SK-N-SH (cell line): ENCODE data around the gene CELF2. TPM values are rescaled to one million over a fixed set of nuclear protein-coding genes. Genes with fewer than 3 reads are reported as not detected.

Experiments
- CTCF ChIA-PET: fragments of 300-600, 350-600 bp; formaldehyde crosslinking; extraction: SDS; loops from one replicate; lab custom pipeline; 2021; lab: Yijun Ruan, JAX
- POLR2A ChIA-PET: fragments of 350-600 bp; sonication (Branson Sonifier 250); formaldehyde crosslinking; extraction: SDS; loops from one replicate; lab custom pipeline; 2020; ENCODE audit warnings: antibody characterized with exemption, inconsistent platforms; lab: Yijun Ruan, JAX
- DNase-seq: peaks from one replicate; pipeline ENCODE4 v3.0.0; 2012
- H2AFZ ChIP-seq: fragments of 200-600 bp; sonication (generic); 2 replicates; pipeline ENCODE4 v1.8.1; 2016; ENCODE audit warnings: antibody characterized with exemption, mild to moderate bottlenecking, low read depth
- H3F3A ChIP-seq: fragments of 200-600 bp; sonication (generic); replicated peaks from 2 replicates; pipeline ENCODE3; 2016; ENCODE audit warnings: antibody characterized with exemption, mild to moderate bottlenecking; ENCODE audit not compliant: insufficient read depth
- H3K27ac ChIP-seq, 2 experiments: fragments of 200-500 bp in 1 of 2; fragments of 200-600 bp in 1 of 2; sonication (Bioruptor generic) in 1 of 2; sonication (generic), shearing (Covaris generic) in 1 of 2; 2 replicates each; pipeline versions ENCODE4 v1.5.1 to v1.6.1; 2014 to 2016; ENCODE audit warnings: low read depth in 2 of 2, inconsistent platforms in 1 of 2, low read length in 1 of 2, mild to moderate bottlenecking in 1 of 2, mixed read lengths in 1 of 2
- H3K27me3 ChIP-seq: fragments of 200-600 bp; sonication (generic), shearing (Covaris generic); 2 replicates; pipeline ENCODE4 v1.6.1; 2016; ENCODE audit warnings: mixed run types; ENCODE audit not compliant: insufficient read depth
- H3K36me3 ChIP-seq, 2 experiments: fragments of 200-500 bp in 1 of 2; fragments of 200-600 bp in 1 of 2; sonication (Bioruptor generic) in 1 of 2; sonication (generic) in 1 of 2; replicated peaks in 1 of 2; 2 replicates each; pipeline versions ENCODE3 to v1.5.1; 2014 to 2016; ENCODE audit warnings: low read length in 1 of 2, mild to moderate bottlenecking in 1 of 2; ENCODE audit not compliant: insufficient read depth in 2 of 2, control insufficient read depth in 1 of 2
- H3K4me1 ChIP-seq, 2 experiments: fragments of 200-500 bp in 1 of 2; fragments of 200-600 bp in 1 of 2; sonication (Bioruptor generic) in 1 of 2; sonication (generic), shearing (Covaris generic) in 1 of 2; 2 replicates each; pipeline versions ENCODE4 v1.5.1 to v1.6.1; 2014 to 2016; ENCODE audit warnings: low read depth in 1 of 2, low read length in 1 of 2, mixed run types in 1 of 2; ENCODE audit not compliant: insufficient read depth in 2 of 2, control insufficient read depth in 1 of 2
- H3K4me2 ChIP-seq: fragments of 200-600 bp; sonication (generic), shearing (Covaris generic); 2 replicates; pipeline ENCODE4 v1.6.1; 2017; ENCODE audit warnings: mixed run types
- H3K4me3 ChIP-seq, 2 experiments: fragments of 200-500 bp in 1 of 2; fragments of 200-600 bp in 1 of 2; sonication (Bioruptor generic) in 1 of 2; sonication (generic), shearing (Covaris generic) in 1 of 2; 2 replicates each; pipeline versions ENCODE4 v1.5.1 to v1.8.1; 2014 to 2016; ENCODE audit warnings: low read depth in 2 of 2, inconsistent platforms in 1 of 2, low read length in 1 of 2, mild to moderate bottlenecking in 1 of 2, mixed read lengths in 1 of 2, moderate library complexity in 1 of 2
- H3K79me2 ChIP-seq: fragments of 200-600 bp; sonication (generic); 2 replicates; pipeline ENCODE4 v1.8.1; 2017; ENCODE audit warnings: mild to moderate bottlenecking; ENCODE audit not compliant: insufficient read depth
- H3K9ac ChIP-seq: fragments of 200-600 bp; sonication (generic); 2 replicates; pipeline ENCODE4 v1.6.1; 2017; ENCODE audit warnings: mixed run types
- H3K9me2 ChIP-seq: fragments of 200-600 bp; sonication (generic); 2 replicates; pipeline ENCODE4 v1.6.1; 2017; ENCODE audit warnings: mixed run types
- H3K9me3 ChIP-seq: fragments of 200-600 bp; sonication (generic); 2 replicates; pipeline ENCODE4 v1.6.1; 2017; ENCODE audit warnings: mixed run types, mild to moderate bottlenecking, moderate library complexity
- H4K20me1 ChIP-seq: fragments of 200-600 bp; sonication (generic); 2 replicates; pipeline ENCODE4 v1.6.1; 2017; ENCODE audit warnings: mild to moderate bottlenecking, mixed run types; ENCODE audit not compliant: insufficient read depth
- CHD2 ChIP-seq: fragments of 150-350 bp; IDR thresholded peaks from 2 replicates; pipeline ENCODE4 v1.6.1; 2018; ENCODE audit warnings: low read length; ENCODE audit not compliant: partially characterized antibody
- EP300 ChIP-seq, 2 experiments: IDR thresholded peaks; 2 replicates each; pipeline versions ENCODE4 v1.4.0 to v1.6.1; 2012; ENCODE audit warnings: borderline replicate concordance in 1 of 2, low read depth in 1 of 2, low read length in 1 of 2
- EZH2phosphoT487 ChIP-seq: fragments of 200-600 bp; sonication (generic); IDR thresholded peaks from 2 replicates; pipeline ENCODE4 v1.6.1; 2017; ENCODE audit warnings: low read depth, mixed run types, mild to moderate bottlenecking, antibody characterized with exemption, moderate library complexity, borderline replicate concordance
- GABPA ChIP-seq: IDR thresholded peaks from 2 replicates; pipeline ENCODE4 v1.4.0; 2012; ENCODE audit warnings: low read depth, mild to moderate bottlenecking
- GATA2 ChIP-seq: sonication (generic); formaldehyde crosslinking; IDR thresholded peaks from 2 replicates; pipeline ENCODE4 v1.5.0; 2020; ENCODE audit warnings: mild to moderate bottlenecking, missing genetic modification reagents
- MEF2A ChIP-seq: IDR thresholded peaks from 2 replicates; pipeline ENCODE4 v1.4.0; 2012; ENCODE audit warnings: low read depth, borderline replicate concordance
- MXI1 ChIP-seq: IDR thresholded peaks from 2 replicates; pipeline ENCODE4 v1.6.1; 2012; ENCODE audit warnings: mild to moderate bottlenecking, low read depth, low read length, improper control_type of control experiment
- NFIC ChIP-seq: IDR thresholded peaks from 2 replicates; pipeline ENCODE4 v1.4.0; 2012; ENCODE audit warnings: borderline replicate concordance
- NRF1 ChIP-seq: IDR thresholded peaks from 2 replicates; pipeline ENCODE4 v1.6.1; 2012; ENCODE audit warnings: low read depth, mild to moderate bottlenecking, low read length
- POLR2AphosphoS5 ChIP-seq: IDR thresholded peaks from 2 replicates; pipeline ENCODE4 v1.6.1; 2012; ENCODE audit warnings: low read depth, low read length
- RAD21 ChIP-seq: IDR thresholded peaks from 2 replicates; pipeline ENCODE4 v1.6.1; 2012; ENCODE audit warnings: mild to moderate bottlenecking, low read length
- RFX5 ChIP-seq: IDR thresholded peaks from 2 replicates; pipeline ENCODE4 v1.6.1; 2012; ENCODE audit warnings: mild to moderate bottlenecking, improper control_type of control experiment, low read length
- RXRA ChIP-seq: IDR thresholded peaks from 2 replicates; pipeline ENCODE4 v1.4.0; 2012; ENCODE audit warnings: low read depth, mild to moderate bottlenecking, borderline replicate concordance
- SIN3A ChIP-seq: IDR thresholded peaks from 2 replicates; pipeline ENCODE4 v1.6.1; 2012; ENCODE audit warnings: low read depth, mild to moderate bottlenecking, low read length, moderate library complexity, borderline replicate concordance
- SMC3 ChIP-seq: IDR thresholded peaks from 2 replicates; pipeline ENCODE4 v1.6.1; 2012; ENCODE audit warnings: low read depth, low read length, improper control_type of control experiment
- TEAD4 ChIP-seq: IDR thresholded peaks from 2 replicates; pipeline ENCODE4 v1.4.0; 2012; ENCODE audit warnings: mild to moderate bottlenecking, borderline replicate concordance; ENCODE audit not compliant: insufficient read depth
- YY1 ChIP-seq: IDR thresholded peaks from 2 replicates; pipeline ENCODE4 v1.4.0; 2012; ENCODE audit warnings: low read depth, mild to moderate bottlenecking
- WGBS: methylation state at CpG from one replicate; pipeline ENCODE4 v1.1.6; 2017; ENCODE audit warnings: low lambda C conversion rate; 5-methylcytosine and 5-hydroxymethylcytosine counted together
- polyA plus RNA-seq, 3 experiments: library from polyadenylated mRNA; depleted of rRNA; stranded (reverse); fragments of >200 nt; gene quantifications; 2 replicates each; pipeline ENCODE4 v1.2.3, GENCODE V29; 2012
- TF ChIP-seq, protein P1 (sequence below): IDR thresholded peaks from 2 replicates; pipeline ENCODE4 v1.4.0; 2012; ENCODE audit warnings: low read depth, borderline replicate concordance
- TF ChIP-seq, protein P2 (sequence below): IDR thresholded peaks from 2 replicates; pipeline ENCODE4 v1.6.1; 2012; ENCODE audit warnings: mild to moderate bottlenecking, low read depth, low read length, moderate library complexity
- TF ChIP-seq, protein P3 (sequence below): fragments of 150-350 bp; IDR thresholded peaks from 2 replicates; pipeline ENCODE4 v1.6.1; 2017; ENCODE audit warnings: antibody characterized with exemption, low read length, low read depth, borderline replicate concordance
- TF ChIP-seq, protein P4 (sequence below): IDR thresholded peaks from 2 replicates; pipeline ENCODE4; 2012

CELF2 gene
- polyA plus RNA-seq, 1 of the 3 experiments (the other 2 are of a cell fraction), result 0.03 TPM

DNA sequence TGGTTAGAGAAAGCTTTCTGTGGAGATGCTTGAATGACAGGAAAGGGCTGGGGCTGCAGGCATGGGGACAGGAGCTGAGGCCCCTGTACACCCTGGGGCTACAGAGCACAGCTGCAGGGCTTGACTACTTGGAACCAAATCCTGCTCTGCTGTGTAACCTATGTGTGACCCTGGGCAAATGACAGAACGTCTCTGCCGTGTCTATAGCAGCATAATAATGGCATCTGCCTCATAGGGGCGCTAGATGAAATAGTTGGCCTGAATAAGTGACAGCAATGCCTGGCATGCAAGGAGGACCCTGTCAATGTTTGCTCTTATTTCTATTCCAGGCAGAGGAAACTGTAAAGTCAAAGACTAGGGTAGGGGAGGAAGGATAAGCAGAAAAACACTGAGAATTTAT lies 339.8 kb downstream of the CELF2 start (continued):
- TF ChIP-seq, protein P1, sequence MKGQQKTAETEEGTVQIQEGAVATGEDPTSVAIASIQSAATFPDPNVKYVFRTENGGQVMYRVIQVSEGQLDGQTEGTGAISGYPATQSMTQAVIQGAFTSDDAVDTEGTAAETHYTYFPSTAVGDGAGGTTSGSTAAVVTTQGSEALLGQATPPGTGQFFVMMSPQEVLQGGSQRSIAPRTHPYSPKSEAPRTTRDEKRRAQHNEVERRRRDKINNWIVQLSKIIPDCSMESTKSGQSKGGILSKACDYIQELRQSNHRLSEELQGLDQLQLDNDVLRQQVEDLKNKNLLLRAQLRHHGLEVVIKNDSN, result no peak
- TF ChIP-seq MXI1 (no peak), NRF1 (no peak), SMC3 (no peak)
- TF ChIP-seq, protein P2, sequence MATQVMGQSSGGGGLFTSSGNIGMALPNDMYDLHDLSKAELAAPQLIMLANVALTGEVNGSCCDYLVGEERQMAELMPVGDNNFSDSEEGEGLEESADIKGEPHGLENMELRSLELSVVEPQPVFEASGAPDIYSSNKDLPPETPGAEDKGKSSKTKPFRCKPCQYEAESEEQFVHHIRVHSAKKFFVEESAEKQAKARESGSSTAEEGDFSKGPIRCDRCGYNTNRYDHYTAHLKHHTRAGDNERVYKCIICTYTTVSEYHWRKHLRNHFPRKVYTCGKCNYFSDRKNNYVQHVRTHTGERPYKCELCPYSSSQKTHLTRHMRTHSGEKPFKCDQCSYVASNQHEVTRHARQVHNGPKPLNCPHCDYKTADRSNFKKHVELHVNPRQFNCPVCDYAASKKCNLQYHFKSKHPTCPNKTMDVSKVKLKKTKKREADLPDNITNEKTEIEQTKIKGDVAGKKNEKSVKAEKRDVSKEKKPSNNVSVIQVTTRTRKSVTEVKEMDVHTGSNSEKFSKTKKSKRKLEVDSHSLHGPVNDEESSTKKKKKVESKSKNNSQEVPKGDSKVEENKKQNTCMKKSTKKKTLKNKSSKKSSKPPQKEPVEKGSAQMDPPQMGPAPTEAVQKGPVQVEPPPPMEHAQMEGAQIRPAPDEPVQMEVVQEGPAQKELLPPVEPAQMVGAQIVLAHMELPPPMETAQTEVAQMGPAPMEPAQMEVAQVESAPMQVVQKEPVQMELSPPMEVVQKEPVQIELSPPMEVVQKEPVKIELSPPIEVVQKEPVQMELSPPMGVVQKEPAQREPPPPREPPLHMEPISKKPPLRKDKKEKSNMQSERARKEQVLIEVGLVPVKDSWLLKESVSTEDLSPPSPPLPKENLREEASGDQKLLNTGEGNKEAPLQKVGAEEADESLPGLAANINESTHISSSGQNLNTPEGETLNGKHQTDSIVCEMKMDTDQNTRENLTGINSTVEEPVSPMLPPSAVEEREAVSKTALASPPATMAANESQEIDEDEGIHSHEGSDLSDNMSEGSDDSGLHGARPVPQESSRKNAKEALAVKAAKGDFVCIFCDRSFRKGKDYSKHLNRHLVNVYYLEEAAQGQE, result no peak

DNA sequence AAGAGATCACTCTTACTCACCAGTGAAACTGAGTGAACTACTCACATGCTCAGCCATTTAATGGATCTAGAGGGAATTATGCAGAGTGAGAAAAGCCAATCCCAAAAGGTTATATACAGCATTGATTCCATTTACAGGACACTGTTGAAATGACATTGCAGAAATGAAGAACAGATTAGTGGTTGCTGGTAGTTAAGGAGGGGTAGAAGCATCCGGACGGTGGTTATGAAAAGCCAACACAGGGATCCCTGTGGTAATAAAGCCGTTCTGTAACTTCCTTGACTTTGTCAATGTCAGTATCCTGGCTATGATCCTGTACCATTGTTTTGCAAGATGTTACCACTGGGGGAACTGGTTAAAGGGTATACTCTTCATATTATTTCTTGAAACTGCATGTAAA lies 340.3 kb downstream of the CELF2 start:
- H3K27me3 ChIP-seq, result no peaks in the 10 kb centered on the region
- POLR2A ChIA-PET, result no interaction called here
- H3K4me3 ChIP-seq, result no peak overlapping the region
- H4K20me1 ChIP-seq, result no peaks in the 10 kb centered on the region
- H3K27ac ChIP-seq, result no peak overlapping the region
- CTCF ChIA-PET, result no interaction called here
- no peak for DNase-seq
- no peak overlapping the region for H2AFZ ChIP-seq
- no peak overlapping the region for H3K4me2 ChIP-seq
- no peaks in the 10 kb centered on the region for H3K9me2 ChIP-seq
- H3K4me1 ChIP-seq, result no peaks in the 10 kb centered on the region
- no peaks in the 10 kb centered on the region for H3K79me2 ChIP-seq
- H3K9me3 ChIP-seq, result no peaks in the 10 kb centered on the region
- H3K9ac ChIP-seq, result no peak overlapping the region
- WGBS, result 57% methylated on average over 3 of the region's 3 CpGs
- H3F3A ChIP-seq, result no peaks in the 10 kb centered on the region
- H3K36me3 ChIP-seq, result no peaks in the 10 kb centered on the region
- TF ChIP-seq MEF2A (no peak), SIN3A (no peak), POLR2AphosphoS5 (no peak), EZH2phosphoT487 (no peak), CHD2 (no peak), NFIC (no peak), GABPA (no peak), NRF1 (no peak), GATA2 (CRISPR knock-in tag) (no peak), RAD21 (no peak), RXRA (no peak), TEAD4 (no peak), RFX5 (no peak), EP300 (IDR thresholded peaks at IDR 0.05; ENCODE audit: borderline replicate concordance in 1 of 2, low read depth in 1 of 2, low read length in 1 of 2) (no peak), YY1 (no peak)
- TF ChIP-seq, protein P2, result no peak
- TF ChIP-seq, protein P1, result no peak
- TF ChIP-seq, protein P3, sequence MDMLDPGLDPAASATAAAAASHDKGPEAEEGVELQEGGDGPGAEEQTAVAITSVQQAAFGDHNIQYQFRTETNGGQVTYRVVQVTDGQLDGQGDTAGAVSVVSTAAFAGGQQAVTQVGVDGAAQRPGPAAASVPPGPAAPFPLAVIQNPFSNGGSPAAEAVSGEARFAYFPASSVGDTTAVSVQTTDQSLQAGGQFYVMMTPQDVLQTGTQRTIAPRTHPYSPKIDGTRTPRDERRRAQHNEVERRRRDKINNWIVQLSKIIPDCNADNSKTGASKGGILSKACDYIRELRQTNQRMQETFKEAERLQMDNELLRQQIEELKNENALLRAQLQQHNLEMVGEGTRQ, result no peak
- TF ChIP-seq, protein P4, sequence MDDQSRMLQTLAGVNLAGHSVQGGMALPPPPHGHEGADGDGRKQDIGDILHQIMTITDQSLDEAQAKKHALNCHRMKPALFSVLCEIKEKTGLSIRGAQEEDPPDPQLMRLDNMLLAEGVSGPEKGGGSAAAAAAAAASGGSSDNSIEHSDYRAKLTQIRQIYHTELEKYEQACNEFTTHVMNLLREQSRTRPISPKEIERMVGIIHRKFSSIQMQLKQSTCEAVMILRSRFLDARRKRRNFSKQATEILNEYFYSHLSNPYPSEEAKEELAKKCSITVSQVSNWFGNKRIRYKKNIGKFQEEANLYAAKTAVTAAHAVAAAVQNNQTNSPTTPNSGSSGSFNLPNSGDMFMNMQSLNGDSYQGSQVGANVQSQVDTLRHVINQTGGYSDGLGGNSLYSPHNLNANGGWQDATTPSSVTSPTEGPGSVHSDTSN, result no peak
